GM10266 (cell line): ENCODE results near the gene FBXO3.
A peak's percentile ranks its signal among the peaks of the same experiment; 100 is the strongest.
"Not testable (repeated sequence)": the region's sequence is repeated elsewhere in the genome, so short reads cannot be mapped to it uniquely, and the experiment has no call there.

Experiments
- DNase-seq: peaks from one replicate; pipeline ENCODE4 v3.0.0; 2012; ENCODE audit errors: extremely low spot score
- CTCF ChIP-seq: IDR thresholded peaks from 2 replicates; pipeline ENCODE4 v1.5.1; 2012; ENCODE audit warnings: mild to moderate bottlenecking, low read depth; ENCODE audit not compliant: control insufficient read depth, insufficient read depth; ENCODE audit errors: missing control alignments

The FBXO3 gene

GRCh38 chr11:33773987-33774735 lies at the start of gene FBXO3:
Gene FBXO3, minus strand, starts transcription at chr11:33774520. Its CDS starts 23 bp downstream, at chr11:33774497.
- no peak for TF ChIP-seq CTCF

GRCh38 chr11:33822981-33823380 lies 48.7 kb upstream of the FBXO3 start:
- not testable (repeated sequence) for DNase-seq

More at GRCh38 chr11:33773987-33774735, at the start of gene FBXO3:
- peak; percentile 96 for DNase-seq

- no peak for TF ChIP-seq CTCF
- DNase-seq: no peak
These were observed 45.1 kb upstream of the FBXO3 start for GRCh38 chr11:33819278-33820035.

GRCh38 chr11:33808228-33808828 lies 34.0 kb upstream of the FBXO3 start:
- DNase-seq: peak; percentile 71
- peak; percentile 92 for TF ChIP-seq CTCF

- no peak for DNase-seq
- TF ChIP-seq CTCF: no peak
These were observed 30.2 kb upstream of the FBXO3 start for GRCh38 chr11:33804471-33804870.

- TF ChIP-seq CTCF: no peak
- DNase-seq: no peak
These were observed 28.1 kb upstream of the FBXO3 start for GRCh38 chr11:33802194-33802950.

- DNase-seq: no peak
- no peak for TF ChIP-seq CTCF
These were observed 27.5 kb upstream of the FBXO3 start for GRCh38 chr11:33801821-33802193.
